ENCODE results near the gene SRSF1. TPM values are rescaled to one million over a fixed set of nuclear protein-coding genes. Genes with fewer than 3 reads are reported as not detected.

The SRSF1 gene
- total and polyA plus RNA-seq, 2 donors (not counting 1 experiment from before 2014, with no cell fraction given): 191 to 307 TPM

DNA sequence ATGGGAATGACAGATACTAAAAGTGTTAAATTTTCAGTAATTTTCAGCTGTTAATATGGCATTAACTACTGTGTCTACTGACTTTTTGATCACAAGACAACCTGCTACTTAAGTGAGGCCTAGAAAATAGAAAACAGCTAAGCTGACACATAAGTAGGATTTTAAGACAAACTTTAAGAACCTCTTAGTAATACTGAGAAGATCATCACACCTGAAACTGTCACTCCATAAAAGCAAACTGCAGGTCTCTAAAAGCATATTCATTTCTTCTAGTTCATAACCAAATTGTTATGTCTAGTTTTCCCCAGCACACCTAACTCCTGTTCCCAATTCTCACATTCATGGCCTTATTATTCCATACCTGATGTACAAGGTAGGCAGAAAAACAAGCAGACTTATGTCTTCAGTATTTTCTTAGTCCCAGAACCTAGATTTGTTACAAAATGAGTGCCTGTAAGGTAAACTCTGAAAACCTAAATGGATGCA lies 8.0 kb downstream of the SRSF1 start:
- Histone ChIP-seq H4K20me1 (ENCODE audit: control insufficient read depth, extremely low read depth, insufficient read depth, low read length) (peaks cover 2% of the 10 kb centered on the region), H3K4me3 (replicated peaks in 1 of 4; ENCODE audit: control extremely low read depth in 1 of 4, insufficient read depth in 1 of 4, low read depth in 3 of 4, low read length in 4 of 4) (no peak overlapping the region), H3K27me3 (ENCODE audit: control insufficient read depth, insufficient read depth, low read length) (no peaks in the 10 kb centered on the region), H3K79me2 (ENCODE audit: control insufficient read depth, insufficient read depth, low read length) (peaks cover 33% of the 10 kb centered on the region), H3K4me1 (ENCODE audit: control insufficient read depth, extremely low read depth, insufficient read depth, low read length) (peaks cover 5% of the 10 kb centered on the region), H3K9ac (ENCODE audit: insufficient read depth, low read length) (no peak overlapping the region), H3K27ac (ENCODE audit: insufficient read depth, low read length) (no peak overlapping the region), H3K36me3 (ENCODE audit: control insufficient read depth, insufficient read depth, low read length) (peaks cover 5% of the 10 kb centered on the region), H3K9me3 (ENCODE audit: control insufficient read depth, insufficient read depth, low read depth, low read length) (no peaks in the 10 kb centered on the region), H3K4me2 (ENCODE audit: extremely low read depth, insufficient read depth, low read length) (no peak overlapping the region), H2AFZ (ENCODE audit: low read length) (no peak overlapping the region)
- no peak for DNase-seq (ENCODE audit: low read depth in 2 of 2)
- TF ChIP-seq, protein P1, sequence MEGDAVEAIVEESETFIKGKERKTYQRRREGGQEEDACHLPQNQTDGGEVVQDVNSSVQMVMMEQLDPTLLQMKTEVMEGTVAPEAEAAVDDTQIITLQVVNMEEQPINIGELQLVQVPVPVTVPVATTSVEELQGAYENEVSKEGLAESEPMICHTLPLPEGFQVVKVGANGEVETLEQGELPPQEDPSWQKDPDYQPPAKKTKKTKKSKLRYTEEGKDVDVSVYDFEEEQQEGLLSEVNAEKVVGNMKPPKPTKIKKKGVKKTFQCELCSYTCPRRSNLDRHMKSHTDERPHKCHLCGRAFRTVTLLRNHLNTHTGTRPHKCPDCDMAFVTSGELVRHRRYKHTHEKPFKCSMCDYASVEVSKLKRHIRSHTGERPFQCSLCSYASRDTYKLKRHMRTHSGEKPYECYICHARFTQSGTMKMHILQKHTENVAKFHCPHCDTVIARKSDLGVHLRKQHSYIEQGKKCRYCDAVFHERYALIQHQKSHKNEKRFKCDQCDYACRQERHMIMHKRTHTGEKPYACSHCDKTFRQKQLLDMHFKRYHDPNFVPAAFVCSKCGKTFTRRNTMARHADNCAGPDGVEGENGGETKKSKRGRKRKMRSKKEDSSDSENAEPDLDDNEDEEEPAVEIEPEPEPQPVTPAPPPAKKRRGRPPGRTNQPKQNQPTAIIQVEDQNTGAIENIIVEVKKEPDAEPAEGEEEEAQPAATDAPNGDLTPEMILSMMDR (conservative IDR thresholded peaks at IDR 0.05 in 1 of 2, IDR thresholded peaks at IDR 0.05 in 1 of 2; ENCODE audit: low read depth in 1 of 2, low read length in 2 of 2): no peak
- TF ChIP-seq EZH2 (IDR thresholded peaks at IDR 0.05; ENCODE audit: low read length, missing control alignments): no peak

DNA sequence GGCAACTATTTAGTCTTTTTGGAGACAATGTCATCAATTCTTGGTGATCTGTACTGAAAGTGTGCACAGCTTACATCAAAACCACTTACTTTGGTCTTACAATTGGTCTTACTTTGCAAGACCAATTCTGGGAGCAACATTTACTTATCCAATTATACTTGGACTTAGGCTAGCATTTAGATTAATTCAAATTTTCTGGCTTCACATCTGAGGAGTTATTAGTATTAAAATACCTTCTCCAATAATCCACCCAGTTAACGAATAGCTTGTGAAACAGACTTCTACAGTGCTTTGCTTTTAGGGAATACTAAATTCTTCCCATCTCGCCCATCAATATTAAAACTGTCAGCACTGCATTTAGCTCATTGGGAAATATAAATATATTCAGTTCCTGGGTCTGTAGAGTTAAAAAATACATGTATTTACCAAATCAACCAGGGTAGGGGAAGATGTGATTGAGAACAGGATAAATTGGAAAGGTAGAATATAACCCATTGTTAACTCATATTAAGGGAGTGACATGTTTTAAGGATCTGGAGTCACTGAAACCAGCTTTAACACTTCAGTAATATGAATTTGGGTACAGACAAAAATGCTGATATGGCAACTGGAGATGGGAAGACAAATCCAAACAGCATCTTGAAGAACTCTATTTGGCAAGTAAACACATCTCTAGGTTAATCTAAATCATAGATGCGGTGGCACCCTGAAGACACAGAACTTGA lies 9.8 kb downstream of the SRSF1 start:
- Histone ChIP-seq H3K4me1 (ENCODE audit: control insufficient read depth, extremely low read depth, insufficient read depth, low read length) (peaks cover 2% of the 10 kb centered on the region), H3K36me3 (ENCODE audit: control insufficient read depth, insufficient read depth, low read length) (peaks cover 2% of the 10 kb centered on the region), H3K9ac (ENCODE audit: insufficient read depth, low read length) (no peak overlapping the region), H2AFZ (ENCODE audit: low read length) (no peak overlapping the region), H3K9me3 (ENCODE audit: control insufficient read depth, insufficient read depth, low read depth, low read length) (no peaks in the 10 kb centered on the region), H3K4me3 (replicated peaks in 1 of 4; ENCODE audit: control extremely low read depth in 1 of 4, insufficient read depth in 1 of 4, low read depth in 3 of 4, low read length in 4 of 4) (no peak overlapping the region), H3K27ac (ENCODE audit: insufficient read depth, low read length) (no peak overlapping the region), H4K20me1 (ENCODE audit: control insufficient read depth, extremely low read depth, insufficient read depth, low read length) (peaks cover 2% of the 10 kb centered on the region), H3K27me3 (ENCODE audit: control insufficient read depth, insufficient read depth, low read length) (no peaks in the 10 kb centered on the region), H3K79me2 (ENCODE audit: control insufficient read depth, insufficient read depth, low read length) (peaks cover 14% of the 10 kb centered on the region), H3K4me2 (ENCODE audit: extremely low read depth, insufficient read depth, low read length) (no peak overlapping the region)
- TF ChIP-seq EZH2 (IDR thresholded peaks at IDR 0.05; ENCODE audit: low read length, missing control alignments): no peak
- TF ChIP-seq, protein P1 (conservative IDR thresholded peaks at IDR 0.05 in 1 of 2, IDR thresholded peaks at IDR 0.05 in 1 of 2; ENCODE audit: low read depth in 1 of 2, low read length in 2 of 2): no peak
- DNase-seq (ENCODE audit: low read depth in 2 of 2): no peak

DNA sequence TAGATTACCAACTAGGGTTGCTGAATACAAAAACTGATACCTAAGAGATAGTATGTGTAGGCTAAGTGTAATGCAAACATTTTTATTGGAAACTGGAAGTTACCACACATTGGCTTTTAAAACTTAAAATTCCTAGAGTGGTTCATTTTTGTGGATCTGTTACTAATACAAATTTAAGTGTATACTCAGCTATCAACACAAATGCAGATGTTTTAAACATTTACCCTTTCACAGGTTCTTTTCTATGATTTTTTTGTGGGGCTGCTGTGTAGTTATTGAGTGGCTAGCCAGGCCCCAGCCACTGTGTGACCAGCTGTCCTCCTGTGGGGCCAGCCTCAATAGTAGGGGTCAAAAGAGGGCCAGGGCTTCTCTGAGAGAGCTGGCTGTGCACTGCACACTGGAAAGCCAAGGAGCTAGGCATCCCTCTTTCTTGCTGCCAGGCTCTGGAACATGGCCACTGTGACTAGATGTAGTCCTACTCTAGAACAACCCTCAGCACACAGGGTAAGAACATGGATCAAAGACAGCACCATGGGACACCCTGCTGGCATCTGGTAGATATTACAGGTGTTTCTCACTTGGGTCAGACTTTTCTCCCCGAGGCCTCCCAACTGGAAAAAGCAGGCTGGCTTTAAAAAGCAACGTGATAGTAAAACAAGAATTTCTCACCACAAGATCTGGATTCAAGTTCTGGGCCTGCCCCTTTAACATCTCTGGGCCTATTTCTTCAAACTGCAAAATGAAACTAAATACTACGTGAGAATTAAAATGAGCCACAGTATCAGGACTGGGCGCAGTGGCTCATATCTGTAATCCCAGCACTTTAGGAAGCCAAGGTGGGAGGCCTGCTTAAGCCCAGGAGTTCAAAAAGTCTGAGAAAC lies 11.7 kb downstream of the SRSF1 start:
- DNase-seq (ENCODE audit: low read depth in 2 of 2): peak; percentile 69 to 84
- H3K4me3 ChIP-seq (replicated peaks in 1 of 4; ENCODE audit: control extremely low read depth in 1 of 4, insufficient read depth in 1 of 4, low read depth in 3 of 4, low read length in 4 of 4): no peak overlapping the region
- H3K4me2 ChIP-seq (ENCODE audit: extremely low read depth, insufficient read depth, low read length): no peak overlapping the region
- no peak overlapping the region for H3K27ac ChIP-seq (ENCODE audit: insufficient read depth, low read length)
- H3K27me3 ChIP-seq (ENCODE audit: control insufficient read depth, insufficient read depth, low read length): no peaks in the 10 kb centered on the region
- H3K9ac ChIP-seq (ENCODE audit: insufficient read depth, low read length): no peak overlapping the region
- peaks cover 2% of the 10 kb centered on the region for H3K4me1 ChIP-seq (ENCODE audit: control insufficient read depth, extremely low read depth, insufficient read depth, low read length)
- no peak for TF ChIP-seq EZH2 (IDR thresholded peaks at IDR 0.05; ENCODE audit: low read length, missing control alignments)
- TF ChIP-seq, protein P1 (conservative IDR thresholded peaks at IDR 0.05 in 1 of 2, IDR thresholded peaks at IDR 0.05 in 1 of 2; ENCODE audit: low read depth in 1 of 2, low read length in 2 of 2): peak; percentile 64 to 71
- H3K9me3 ChIP-seq (ENCODE audit: control insufficient read depth, insufficient read depth, low read depth, low read length): no peaks in the 10 kb centered on the region
- H3K36me3 ChIP-seq (ENCODE audit: control insufficient read depth, insufficient read depth, low read length): peaks cover 2% of the 10 kb centered on the region
- peaks cover 7% of the 10 kb centered on the region for H3K79me2 ChIP-seq (ENCODE audit: control insufficient read depth, insufficient read depth, low read length)
- no peaks in the 10 kb centered on the region for H4K20me1 ChIP-seq (ENCODE audit: control insufficient read depth, extremely low read depth, insufficient read depth, low read length)
- no peak overlapping the region for H2AFZ ChIP-seq (ENCODE audit: low read length)

All from fibroblast of lung (primary cell).